MV-4-11 (cell line): Measurements from ENCODE around the gene MLLT11.
"Not testable (repeated sequence)": the region's sequence is repeated elsewhere in the genome, so short reads cannot be mapped to it uniquely, and the experiment has no call there.

Experiments used
- DNase-seq: peaks from one replicate; lab custom pipeline; 2025; lab: John Stamatoyannopoulos, UW

MLLT11 gene

GRCh38 chr1:151056149-151056548, 4.0 kb upstream of the MLLT11 start:
- DNase-seq: peak; percentile 23

- no peak for DNase-seq
Measured at GRCh38 chr1:151058692-151059091, 1.5 kb upstream of the MLLT11 start.

- peak; percentile 79 for DNase-seq
Measured at GRCh38 chr1:151059109-151060006, 839 bp upstream of the MLLT11 start, which contains the start of gene CDC42SE1. Gene CDC42SE1 (minus strand): TSS chr1:151059622. CDS start chr1:151055730, 3,892 bp downstream.

GRCh38 chr1:151060657-151061421, 642 bp downstream of the MLLT11 start:
- DNase-seq: no peak

GRCh38 chr1:151061704-151062103, 1.5 kb downstream of the MLLT11 start:
- DNase-seq: no peak

GRCh38 chr1:151062741-151063371, 2.7 kb downstream of the MLLT11 start:
- DNase-seq: no peak

- DNase-seq: no peak
Measured at GRCh38 chr1:151065089-151065645, 5.0 kb downstream of the MLLT11 start.

GRCh38 chr1:151067185-151067584, 7.0 kb downstream of the MLLT11 start:
- no peak for DNase-seq

- no peak for DNase-seq
Measured at GRCh38 chr1:151069103-151069486, 8.9 kb downstream of the MLLT11 start.

GRCh38 chr1:151070474-151071276, 10.5 kb downstream of the MLLT11 start, which contains the start of gene GABPB2:
Gene GABPB2 (plus strand): TSS chr1:151070761. CDS start chr1:151088190, 17,429 bp downstream.
- DNase-seq: peak; percentile 83

- DNase-seq: no peak
Measured at GRCh38 chr1:151072224-151072623, 12.0 kb downstream of the MLLT11 start.

GRCh38 chr1:151085953-151086559, 25.9 kb downstream of the MLLT11 start:
- DNase-seq: no peak

GRCh38 chr1:151097426-151097825, 37.2 kb downstream of the MLLT11 start:
- not testable (repeated sequence) for DNase-seq

GRCh38 chr1:151098126-151098525, 37.9 kb downstream of the MLLT11 start:
- no peak for DNase-seq

- DNase-seq: no peak
Measured at GRCh38 chr1:151104630-151105029, 44.4 kb downstream of the MLLT11 start.

GRCh38 chr1:151106894-151107293, 46.7 kb downstream of the MLLT11 start:
- DNase-seq: no peak

- peak; percentile 64 for DNase-seq
Measured at GRCh38 chr1:151108331-151108730, 48.1 kb downstream of the MLLT11 start.

- DNase-seq: peak; percentile 6
Measured at GRCh38 chr1:151113877-151114276, 53.7 kb downstream of the MLLT11 start.
